Glutamatergic neuron (in vitro differentiated cells): ENCODE results near the gene PHRF1. TPM values are rescaled to one million over a fixed set of nuclear protein-coding genes. Genes with fewer than 3 reads are reported as not detected.
A peak's percentile ranks its signal among the peaks of the same experiment; 100 is the strongest.

ENCODE experiments used
- DNase-seq: peaks from one replicate; pipeline ENCODE4 v3.0.0; 2022
- H3K27ac Mint-ChIP-seq: one replicate; pipeline ENCODE4 v1.8.0; 2020; ENCODE audit warnings: mild to moderate bottlenecking, mixed read lengths, inconsistent platforms; ENCODE audit not compliant: unreplicated experiment
- H3K27me3 Mint-ChIP-seq: one replicate; pipeline ENCODE4 v1.8.0; 2020; ENCODE audit warnings: mild to moderate bottlenecking, moderate library complexity, mixed read lengths, inconsistent platforms; ENCODE audit not compliant: unreplicated experiment
- H3K36me3 Mint-ChIP-seq: one replicate; pipeline ENCODE4 v1.8.0; 2020; ENCODE audit warnings: mild to moderate bottlenecking, mixed read lengths, inconsistent platforms; ENCODE audit not compliant: unreplicated experiment
- H3K4me1 Mint-ChIP-seq: one replicate; pipeline ENCODE4 v1.8.0; 2020; ENCODE audit warnings: mild to moderate bottlenecking, low read depth, mixed read lengths, inconsistent platforms; ENCODE audit not compliant: unreplicated experiment
- H3K4me3 Mint-ChIP-seq: one replicate; pipeline ENCODE4 v1.8.0; 2020; ENCODE audit warnings: mild to moderate bottlenecking, mixed read lengths, inconsistent platforms; ENCODE audit not compliant: unreplicated experiment
- H3K9me3 Mint-ChIP-seq: one replicate; pipeline ENCODE4 v1.8.0; 2020; ENCODE audit warnings: mild to moderate bottlenecking, moderate library complexity, mixed read lengths, inconsistent platforms; ENCODE audit not compliant: unreplicated experiment
- total RNA-seq: library from RNA; stranded (reverse); fragmentation: NEBNext Ultra II Directional; extraction: Animal tissue kit (Norgen Biotek cat#: 25700); gene quantifications from one replicate; pipeline ENCODE4 v1.2.1, GENCODE V29; 2021; ENCODE audit not compliant: unreplicated experiment
- TF ChIP-seq, protein P1 (sequence below): fragments of 200-600 bp; sonication (generic); IDR thresholded peaks from one replicate; pipeline ENCODE4 v1.5.0; 2021; ENCODE audit not compliant: partially characterized antibody, unreplicated experiment

The PHRF1 gene
- total RNA-seq, 1 donor from 2014 or later, result 41.6 TPM

- H3K27ac Mint-ChIP-seq, result no peak overlapping the region
- DNase-seq, result no peak
- H3K9me3 Mint-ChIP-seq, result peaks cover 8% of the 10 kb centered on the region
- H3K27me3 Mint-ChIP-seq, result peaks cover 14% of the 10 kb centered on the region
- TF ChIP-seq, protein P1, sequence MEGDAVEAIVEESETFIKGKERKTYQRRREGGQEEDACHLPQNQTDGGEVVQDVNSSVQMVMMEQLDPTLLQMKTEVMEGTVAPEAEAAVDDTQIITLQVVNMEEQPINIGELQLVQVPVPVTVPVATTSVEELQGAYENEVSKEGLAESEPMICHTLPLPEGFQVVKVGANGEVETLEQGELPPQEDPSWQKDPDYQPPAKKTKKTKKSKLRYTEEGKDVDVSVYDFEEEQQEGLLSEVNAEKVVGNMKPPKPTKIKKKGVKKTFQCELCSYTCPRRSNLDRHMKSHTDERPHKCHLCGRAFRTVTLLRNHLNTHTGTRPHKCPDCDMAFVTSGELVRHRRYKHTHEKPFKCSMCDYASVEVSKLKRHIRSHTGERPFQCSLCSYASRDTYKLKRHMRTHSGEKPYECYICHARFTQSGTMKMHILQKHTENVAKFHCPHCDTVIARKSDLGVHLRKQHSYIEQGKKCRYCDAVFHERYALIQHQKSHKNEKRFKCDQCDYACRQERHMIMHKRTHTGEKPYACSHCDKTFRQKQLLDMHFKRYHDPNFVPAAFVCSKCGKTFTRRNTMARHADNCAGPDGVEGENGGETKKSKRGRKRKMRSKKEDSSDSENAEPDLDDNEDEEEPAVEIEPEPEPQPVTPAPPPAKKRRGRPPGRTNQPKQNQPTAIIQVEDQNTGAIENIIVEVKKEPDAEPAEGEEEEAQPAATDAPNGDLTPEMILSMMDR, result no peak
- H3K36me3 Mint-ChIP-seq, result peaks cover 5% of the 10 kb centered on the region
- peaks cover 10% of the 10 kb centered on the region for H3K4me1 Mint-ChIP-seq
- no peak overlapping the region for H3K4me3 Mint-ChIP-seq
Measured at GRCh38 chr11:623999-624704, 47.9 kb downstream of the PHRF1 start.

- no peak for DNase-seq
- H3K36me3 Mint-ChIP-seq, result peaks cover 5% of the 10 kb centered on the region
Measured at GRCh38 chr11:624705-625635, 48.7 kb downstream of the PHRF1 start, which contains the start of gene CDHR5. Gene CDHR5 (minus strand): TSS chr11:624955. CDS start chr11:624902, 53 bp downstream.

DNA sequence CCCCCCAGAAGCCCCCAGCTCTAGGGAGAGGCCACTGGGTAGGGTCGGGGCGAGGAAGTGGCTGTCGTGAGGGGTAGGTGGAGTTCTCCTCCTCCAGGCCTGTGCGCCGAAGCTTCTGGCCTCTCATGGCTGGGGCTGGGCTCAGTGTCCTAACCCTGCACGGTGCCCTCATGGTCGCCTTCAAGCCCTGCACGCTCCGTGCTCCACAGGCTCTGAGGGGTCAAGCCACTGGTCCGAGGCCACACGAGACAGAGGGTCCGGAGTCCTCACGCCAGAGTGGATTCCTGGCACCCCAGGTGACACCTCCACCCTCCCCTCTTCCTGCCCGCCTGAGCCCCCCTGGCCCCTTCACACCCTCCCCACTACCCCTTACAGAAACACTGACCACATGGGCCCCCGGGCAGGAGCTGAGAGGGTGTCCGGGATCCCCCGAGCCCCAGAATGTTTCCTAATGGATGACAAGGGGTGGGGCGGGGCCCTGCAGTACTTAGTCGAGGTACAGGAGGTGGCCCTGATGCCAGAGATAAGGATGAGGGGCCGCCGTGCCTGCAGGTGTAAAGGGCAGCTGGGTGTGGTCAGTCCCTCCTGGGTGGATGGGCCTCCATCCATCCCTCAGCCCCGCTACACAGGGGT lies 49.5 kb downstream of the PHRF1 start:
- H3K36me3 Mint-ChIP-seq, result peaks cover 5% of the 10 kb centered on the region
- no peak overlapping the region for H3K4me3 Mint-ChIP-seq
- no peak overlapping the region for H3K27ac Mint-ChIP-seq
- TF ChIP-seq, protein P1, result no peak
- peaks cover 15% of the 10 kb centered on the region for H3K4me1 Mint-ChIP-seq
- no peak for DNase-seq
- H3K9me3 Mint-ChIP-seq, result peaks cover 8% of the 10 kb centered on the region
- peaks cover 14% of the 10 kb centered on the region for H3K27me3 Mint-ChIP-seq

More at GRCh38 chr11:624705-625635, 48.7 kb downstream of the PHRF1 start, which contains the start of gene CDHR5:
- peaks cover 14% of the 10 kb centered on the region for H3K27me3 Mint-ChIP-seq
- no peak within 1 kb of the TSS for H3K4me3 Mint-ChIP-seq
- TF ChIP-seq, protein P1, result no peak
- H3K27ac Mint-ChIP-seq, result no peak within 1 kb of the TSS
- peaks cover 8% of the 10 kb centered on the region for H3K9me3 Mint-ChIP-seq
- H3K4me1 Mint-ChIP-seq, result peaks cover 15% of the 10 kb centered on the region

GRCh38 chr11:626475-627307 lies 50.4 kb downstream of the PHRF1 start, which contains the start of gene SCT:
Gene SCT (minus strand): TSS chr11:627181. CDS start chr11:627143, 38 bp downstream.
- TF ChIP-seq, protein P1, result no peak
- Mint-ChIP-seq H3K27ac (peak within 1 kb of the TSS; percentile 2), H3K9me3 (peaks cover 8% of the 10 kb centered on the region), H3K4me1 (peaks cover 15% of the 10 kb centered on the region), H3K27me3 (peaks cover 14% of the 10 kb centered on the region), H3K36me3 (peaks cover 5% of the 10 kb centered on the region), H3K4me3 (peak within 1 kb of the TSS; percentile 71)
- DNase-seq, result no peak
